ENCODE measurements around the gene TMEM247.

DNA sequence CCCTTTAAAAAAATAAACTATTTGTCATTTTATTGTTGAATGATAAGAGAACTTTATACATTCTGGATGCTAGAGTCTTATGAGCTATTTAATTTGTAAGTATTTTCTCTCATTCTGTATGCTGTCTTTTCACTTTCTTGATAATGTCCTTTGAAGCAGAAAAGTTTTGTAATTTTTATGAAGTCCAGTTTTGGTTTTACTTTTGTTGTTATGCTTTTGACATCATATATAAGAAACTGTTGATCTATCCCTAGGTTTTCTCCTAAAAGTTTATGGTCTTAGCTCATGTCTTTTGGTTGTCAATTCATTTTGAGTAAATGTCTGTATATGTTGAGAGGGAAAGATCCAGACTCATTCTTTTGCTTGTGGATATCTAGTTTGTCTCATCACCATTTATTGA lies 52.5 kb downstream of the TMEM247 start:
- no peak for TF ChIP-seq POLR2A (IDR thresholded peaks at IDR 0.05; ENCODE audit: low read length)
- TF ChIP-seq GATA1 (IDR thresholded peaks at IDR 0.05; ENCODE audit: low read depth, low read length), result no peak
